GM19238 (cell line): Measurements from ENCODE around the gene CASP14.
"Not testable (repeated sequence)": the region's sequence is repeated elsewhere in the genome, so short reads cannot be mapped to it uniquely, and the experiment has no call there.

Experiments
- DNase-seq: peaks from one replicate; pipeline ENCODE4 v3.0.0; 2011; ENCODE audit warnings: low spot score; ENCODE audit not compliant: insufficient read length

The CASP14 gene, protein sequence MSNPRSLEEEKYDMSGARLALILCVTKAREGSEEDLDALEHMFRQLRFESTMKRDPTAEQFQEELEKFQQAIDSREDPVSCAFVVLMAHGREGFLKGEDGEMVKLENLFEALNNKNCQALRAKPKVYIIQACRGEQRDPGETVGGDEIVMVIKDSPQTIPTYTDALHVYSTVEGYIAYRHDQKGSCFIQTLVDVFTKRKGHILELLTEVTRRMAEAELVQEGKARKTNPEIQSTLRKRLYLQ

DNA sequence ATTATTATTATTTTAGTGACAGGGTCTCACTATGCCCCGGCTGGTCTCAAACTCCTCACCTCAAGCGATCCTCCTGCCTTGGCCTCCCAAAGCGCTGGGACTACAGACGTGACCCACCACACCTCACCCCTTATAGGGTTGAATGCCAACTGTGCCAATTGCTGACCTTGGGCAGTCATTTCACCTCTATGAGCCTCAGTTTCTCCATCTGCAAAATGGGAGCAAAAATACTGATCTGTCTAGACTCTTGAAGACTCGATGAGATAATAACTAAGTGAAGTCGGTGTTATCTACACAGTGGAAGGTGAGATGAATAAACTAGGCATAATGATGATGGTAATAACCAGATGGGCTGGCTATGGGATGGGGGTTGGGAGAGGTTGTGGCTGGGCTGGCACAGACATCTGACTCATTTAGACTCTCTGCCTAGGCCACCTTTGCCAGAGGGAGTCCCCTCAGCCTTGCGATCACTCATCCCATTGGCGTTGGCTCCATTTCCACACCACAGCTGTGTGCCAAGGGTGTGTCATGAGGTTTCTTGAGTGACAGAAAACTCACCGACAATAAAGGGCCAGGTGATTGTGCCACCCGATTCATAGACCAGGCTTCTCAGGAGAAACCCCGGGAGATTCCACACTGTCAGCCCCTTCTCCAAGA lies at the start of gene CASP14:
TSS of gene CASP14 (plus strand) at position 596 of the 657 bp plus-strand sequence. CDS start 2,772 bp downstream, outside the sequence.
- DNase-seq = no peak

DNA sequence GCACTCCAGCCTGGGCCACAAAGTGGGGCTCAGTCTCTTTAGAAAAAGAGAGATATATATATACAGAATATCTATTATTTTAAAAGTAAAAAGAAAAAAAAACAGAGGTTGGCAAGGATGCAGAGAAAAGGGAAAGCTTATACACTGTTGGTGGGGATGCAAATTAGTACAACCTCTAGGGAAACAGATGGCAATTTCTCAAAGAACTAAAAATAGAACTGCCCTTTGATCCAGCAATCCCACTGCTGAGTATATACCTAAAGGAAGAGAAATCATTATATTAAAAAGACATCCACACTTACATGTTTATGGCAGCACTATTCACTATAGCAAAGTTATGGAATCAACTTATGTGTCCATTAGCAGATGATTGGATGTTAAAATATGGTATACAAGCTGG lies 41.0 kb upstream of the CASP14 start:
- no peak for DNase-seq

DNA sequence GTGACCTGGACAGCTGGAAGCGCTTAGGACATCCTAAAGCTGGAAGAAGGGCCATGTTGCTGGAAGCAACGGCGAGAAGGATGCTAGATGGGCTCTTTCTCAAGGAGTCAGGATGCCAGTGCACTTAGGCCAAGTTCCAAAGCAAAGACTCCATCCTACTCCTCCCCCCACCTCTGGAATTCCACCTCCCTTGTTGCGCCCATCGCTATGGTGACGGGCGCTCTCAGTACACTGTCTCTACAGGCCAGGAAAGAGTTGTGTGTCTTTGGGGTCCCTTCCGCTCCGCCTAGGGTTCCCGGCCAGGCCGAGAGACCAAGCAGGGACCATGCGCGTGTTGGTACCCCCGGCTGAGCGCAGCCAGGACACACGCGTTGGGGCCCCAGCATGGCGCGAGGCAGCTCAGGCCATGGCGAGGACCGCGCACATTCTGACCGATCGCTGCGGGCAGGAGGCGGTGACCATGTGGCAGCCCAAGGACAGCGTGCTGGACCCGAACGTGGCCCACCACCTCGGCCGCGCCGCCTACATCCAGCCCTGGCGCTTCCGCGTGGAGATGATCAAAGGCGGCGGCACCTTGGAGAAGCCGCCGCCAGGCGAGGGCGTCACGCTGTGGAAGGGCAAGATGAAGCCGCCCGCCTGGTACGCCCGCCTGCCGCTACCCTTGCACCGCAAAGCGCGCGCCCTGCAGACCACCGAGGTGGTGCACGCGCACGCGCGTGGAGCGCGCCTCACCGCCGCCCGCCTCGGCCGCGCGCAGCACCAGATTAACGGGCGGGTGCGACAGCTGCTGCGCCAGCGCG lies 38.6 kb upstream of the CASP14 start:
- DNase-seq = no peak

DNA sequence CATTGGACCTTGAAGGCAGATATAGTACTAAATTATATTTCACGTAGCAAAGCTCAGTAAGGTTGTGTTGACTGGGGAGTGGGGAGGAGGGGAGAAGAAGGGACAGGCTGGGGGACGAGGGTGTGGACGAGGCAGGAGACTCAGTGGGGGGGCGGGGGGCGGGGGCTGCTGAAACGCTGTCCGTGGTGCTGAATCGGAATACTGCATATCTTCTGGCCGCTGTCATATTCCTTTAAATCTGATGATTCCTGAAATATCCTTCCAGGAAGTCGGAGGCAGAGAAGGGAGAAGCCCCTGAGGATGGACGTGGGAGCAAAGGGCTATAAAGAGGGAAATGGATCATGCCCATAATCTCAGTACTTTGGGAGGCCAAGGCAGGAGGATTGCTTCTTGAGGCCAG lies 34.7 kb upstream of the CASP14 start:
- no peak for DNase-seq

DNA sequence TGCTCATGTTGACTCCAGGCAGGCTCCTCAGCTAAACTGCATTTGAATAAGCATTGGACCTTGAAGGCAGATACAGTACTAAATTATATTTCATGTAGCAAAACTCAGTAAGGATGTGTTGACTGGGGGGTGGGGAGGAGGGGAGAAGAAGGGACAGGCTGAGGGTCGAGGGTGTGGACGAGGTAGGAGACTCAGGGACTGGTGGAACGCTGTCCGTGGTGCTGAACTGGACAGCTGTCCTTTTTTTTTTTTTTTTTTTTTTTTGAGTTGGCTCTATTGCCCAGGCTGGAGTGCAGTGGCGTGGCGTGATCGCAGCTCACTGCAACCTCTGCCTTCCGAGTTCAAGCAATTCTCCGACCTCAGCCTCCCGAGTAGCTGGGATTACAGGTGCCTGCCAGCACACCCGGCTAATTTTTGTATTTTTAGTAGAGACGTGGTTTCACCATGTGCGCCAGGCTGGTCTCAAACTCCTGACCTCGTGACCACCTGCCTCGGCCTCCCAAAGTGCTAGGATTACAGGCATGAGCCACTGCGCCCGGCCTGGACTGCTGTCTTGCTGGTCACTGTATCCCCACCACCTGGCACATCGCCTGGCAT lies 33.2 kb upstream of the CASP14 start:
- DNase-seq = no peak

DNA sequence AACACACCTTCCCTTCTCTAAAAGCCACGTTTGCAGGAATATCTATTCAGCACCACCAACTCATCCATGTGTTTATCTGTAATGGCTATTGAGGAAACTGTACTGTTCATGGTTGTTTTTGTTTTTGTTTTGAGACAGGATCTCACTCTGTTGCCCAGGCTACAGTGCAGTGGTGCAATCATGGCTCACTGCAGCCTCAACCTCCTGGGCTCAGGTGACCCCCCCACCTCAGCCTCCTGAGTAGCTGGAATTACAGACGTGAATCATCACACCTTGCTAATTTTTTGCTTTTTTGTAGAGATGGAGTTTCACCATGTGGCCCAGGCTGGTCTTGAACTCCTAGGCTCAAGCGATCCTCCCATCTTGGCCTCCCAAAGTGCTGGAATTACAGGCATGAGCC lies 30.4 kb upstream of the CASP14 start:
- DNase-seq = not testable (repeated sequence)

DNA sequence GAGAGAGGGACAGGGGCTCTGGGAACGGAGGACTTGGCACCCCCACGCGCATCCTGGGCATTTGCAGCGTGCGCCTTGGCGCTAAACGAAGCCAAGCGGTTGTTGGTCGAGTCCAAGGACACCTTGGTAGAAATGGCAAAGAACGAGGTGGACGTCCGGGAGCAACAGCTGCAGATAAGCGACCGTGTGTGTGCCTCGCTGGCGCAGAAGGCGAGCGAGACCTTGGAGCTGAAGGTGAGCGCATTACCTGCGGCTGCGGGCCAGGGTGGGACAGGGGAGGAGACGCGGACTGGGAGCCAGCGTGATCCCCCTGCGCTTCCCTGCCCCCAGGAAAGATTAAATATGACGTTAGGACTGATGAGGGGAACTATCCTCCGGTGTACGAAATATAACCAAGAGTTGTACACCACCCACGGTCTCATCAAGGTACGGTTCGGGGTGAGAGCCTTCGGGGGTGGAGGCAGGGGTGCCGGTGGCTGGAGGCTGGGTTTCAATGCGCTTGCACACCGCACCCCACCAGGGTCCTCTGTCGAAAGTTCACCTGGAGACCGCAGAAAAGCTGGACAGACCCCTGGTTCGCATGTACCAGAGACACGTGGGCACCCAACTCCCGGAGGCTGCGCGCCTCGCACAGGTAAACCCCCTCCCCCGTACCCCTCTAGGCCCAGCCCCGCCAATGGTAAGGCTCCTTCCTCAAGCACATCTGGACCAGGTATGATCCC lies 27.8 kb upstream of the CASP14 start:
- no peak for DNase-seq

DNA sequence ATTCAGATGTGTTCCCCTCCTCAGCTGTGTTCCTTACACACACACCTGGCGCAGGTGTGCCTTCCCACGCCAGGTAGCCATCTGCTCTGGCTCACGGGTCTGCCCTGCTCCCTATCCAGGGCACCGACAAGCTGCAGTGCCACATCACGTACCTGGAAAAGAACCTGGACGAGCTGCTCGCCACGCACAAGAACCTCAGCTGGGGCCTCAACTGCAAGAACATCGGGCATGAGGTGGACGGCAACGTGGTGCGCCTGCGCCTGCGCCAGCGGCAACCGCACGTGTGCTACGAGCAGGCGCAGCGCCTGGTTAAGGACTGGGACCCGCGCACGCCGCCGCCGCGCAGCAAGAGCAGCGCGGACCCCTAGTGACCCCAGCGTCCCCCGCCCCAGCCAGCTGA lies 26.5 kb upstream of the CASP14 start:
- no peak for DNase-seq

DNA sequence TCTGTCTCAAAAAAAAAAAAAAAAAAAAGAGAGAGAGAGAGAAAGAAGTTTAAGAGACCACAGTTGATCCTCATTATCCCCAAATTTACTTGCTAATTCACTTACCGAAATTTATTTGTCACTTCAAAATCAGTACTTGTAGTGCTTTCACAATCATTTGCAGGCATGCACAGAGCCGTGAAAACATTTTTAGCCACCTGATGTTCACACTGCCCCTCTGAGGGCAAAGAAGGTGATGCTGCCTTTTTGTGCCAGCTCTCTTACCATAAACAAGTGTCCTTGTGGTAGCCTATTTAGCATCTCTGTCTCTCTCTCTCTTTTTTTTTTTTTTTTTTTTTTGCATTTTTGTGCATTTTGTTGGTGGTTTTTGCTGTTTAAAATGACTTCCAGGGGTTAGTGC lies 24.1 kb upstream of the CASP14 start:
- DNase-seq = peak; percentile 19

DNA sequence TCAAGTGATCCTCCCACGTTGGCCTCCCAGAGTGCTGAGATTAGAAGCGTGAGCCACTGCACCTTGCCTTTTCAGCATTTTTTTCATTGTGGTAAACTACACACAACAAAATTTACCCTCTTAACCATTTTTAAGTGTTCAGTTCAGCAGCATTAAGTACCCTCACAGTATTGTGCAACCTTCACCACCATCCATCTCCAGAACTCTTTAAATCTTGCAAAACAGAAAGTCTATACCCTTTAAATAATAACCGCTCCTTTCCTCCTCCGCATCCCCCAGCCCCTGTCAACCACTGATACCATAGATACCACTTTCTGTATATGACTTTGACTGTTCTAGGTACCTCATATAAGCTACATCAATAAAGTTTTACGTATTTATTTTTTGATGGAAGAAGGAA lies 20.8 kb upstream of the CASP14 start:
- DNase-seq = no peak

DNA sequence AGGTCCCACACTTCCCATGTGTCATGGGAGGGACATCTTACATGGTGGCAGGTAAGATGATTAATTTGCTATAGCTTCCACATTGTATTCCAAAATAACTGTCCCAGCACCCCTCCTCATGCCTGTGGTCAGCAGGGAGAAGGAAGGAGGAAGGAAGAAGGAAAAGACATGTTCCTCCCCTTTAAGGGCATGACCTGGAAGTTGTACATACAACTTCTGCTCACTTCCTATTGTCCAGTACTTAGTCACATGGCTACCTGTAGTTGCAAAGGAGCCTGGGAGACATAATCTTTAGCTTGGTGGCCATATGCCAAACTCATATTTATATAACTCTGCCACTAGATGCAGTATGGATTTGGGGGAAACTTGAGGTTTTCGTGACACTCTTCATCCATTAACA lies 17.6 kb upstream of the CASP14 start:
- no peak for DNase-seq

DNA sequence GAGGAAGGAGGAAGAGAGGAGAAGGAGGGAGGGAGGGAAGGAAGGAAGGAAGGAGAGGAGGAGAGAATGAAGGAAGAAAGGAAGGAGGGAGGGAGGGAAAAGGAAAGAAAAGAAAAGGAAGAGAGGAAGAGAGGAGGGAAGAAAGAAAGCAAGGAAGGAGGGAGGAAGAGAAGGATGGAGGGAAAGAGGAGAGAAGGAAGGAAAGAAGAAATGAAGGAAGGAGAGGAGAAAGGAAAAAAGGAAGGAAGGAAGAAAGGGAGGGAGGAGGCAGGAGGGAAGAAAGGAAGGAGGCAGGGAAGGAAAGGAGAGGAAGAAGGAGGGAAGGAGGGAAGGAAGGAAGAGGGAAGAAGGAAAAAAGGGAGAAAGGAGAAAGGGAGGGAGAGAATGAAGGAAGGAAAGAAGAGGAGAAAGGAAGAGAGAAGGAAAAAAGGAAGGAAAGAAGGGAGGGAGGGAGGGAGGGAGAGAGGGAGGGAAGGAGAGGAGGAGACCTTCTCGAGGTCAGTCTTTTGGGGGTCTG lies 13.4 kb upstream of the CASP14 start:
- no peak for DNase-seq

DNA sequence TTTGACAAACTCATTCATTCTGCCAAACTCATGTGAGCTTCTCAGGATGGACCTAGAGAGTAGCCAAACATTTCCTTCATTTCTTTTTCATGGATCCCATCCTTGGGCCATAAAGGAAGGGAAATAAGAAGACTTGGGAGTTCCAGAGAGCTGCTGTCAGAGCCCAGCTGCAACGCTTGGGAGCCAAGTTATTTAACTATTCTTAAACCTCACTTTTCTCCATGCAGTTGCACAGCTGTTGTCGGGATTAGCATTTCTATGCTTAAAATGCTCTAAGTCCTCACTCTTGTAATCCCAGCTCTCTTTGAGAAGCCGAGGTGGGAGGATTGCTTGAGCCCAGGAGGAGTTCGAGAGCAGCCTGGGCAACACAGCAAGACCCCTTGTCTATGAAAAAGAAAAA lies 11.7 kb upstream of the CASP14 start:
- DNase-seq = no peak

DNA sequence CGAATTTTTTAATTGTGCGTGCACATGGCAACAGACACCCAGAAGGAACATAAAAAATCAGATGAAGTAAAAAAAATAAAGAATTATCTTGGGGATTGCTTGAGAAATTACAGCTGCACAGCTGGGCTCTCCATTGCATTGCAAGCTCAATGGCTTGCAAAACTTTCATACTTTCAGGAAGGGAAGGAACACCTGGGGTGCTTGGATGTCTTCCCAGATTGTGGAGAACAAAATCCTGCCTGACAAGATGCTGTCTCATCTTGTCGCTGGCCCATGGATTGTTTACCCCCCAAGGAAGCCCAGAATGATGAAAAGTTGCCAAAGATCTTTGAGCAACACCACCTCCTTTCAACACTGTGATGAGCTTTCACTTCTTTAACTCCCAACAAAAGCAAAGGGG lies 11.0 kb upstream of the CASP14 start:
- no peak for DNase-seq

DNA sequence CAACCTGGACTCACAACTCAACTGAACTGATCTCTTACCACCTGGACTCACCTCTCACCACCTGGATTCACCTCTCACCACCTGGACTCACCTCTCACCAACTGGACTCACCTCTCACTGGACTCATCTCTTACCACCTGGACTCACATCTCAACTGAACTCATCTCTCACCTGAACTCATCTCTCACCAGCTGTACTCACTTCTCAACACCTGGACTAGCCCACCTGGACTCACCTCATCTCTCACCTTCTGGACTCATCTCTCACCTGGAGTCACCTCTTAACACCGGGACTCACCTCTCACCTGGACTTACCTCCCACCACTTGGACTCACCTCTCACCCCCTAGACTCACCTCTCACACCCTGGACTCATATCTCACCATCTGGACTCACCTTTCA lies 7.3 kb upstream of the CASP14 start:
- DNase-seq = no peak

DNA sequence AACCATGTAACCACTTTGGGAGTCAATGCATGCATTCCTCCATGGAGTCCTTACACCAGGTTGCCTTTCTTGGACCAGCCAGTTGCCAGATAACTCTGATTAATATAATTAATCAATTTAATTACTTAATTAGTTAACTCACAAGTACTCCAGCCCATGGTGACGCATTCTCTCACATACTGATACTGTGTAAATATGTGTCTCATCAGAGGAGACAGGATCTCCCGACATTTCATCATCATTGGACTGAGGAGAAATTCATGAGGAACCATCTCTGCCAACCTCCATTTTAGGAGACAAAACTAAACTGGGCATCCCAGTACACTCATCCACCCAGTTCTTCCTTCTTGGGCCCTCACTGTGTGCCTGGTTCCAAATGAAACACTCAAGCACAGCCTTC lies 6.5 kb upstream of the CASP14 start:
- no peak for DNase-seq

DNA sequence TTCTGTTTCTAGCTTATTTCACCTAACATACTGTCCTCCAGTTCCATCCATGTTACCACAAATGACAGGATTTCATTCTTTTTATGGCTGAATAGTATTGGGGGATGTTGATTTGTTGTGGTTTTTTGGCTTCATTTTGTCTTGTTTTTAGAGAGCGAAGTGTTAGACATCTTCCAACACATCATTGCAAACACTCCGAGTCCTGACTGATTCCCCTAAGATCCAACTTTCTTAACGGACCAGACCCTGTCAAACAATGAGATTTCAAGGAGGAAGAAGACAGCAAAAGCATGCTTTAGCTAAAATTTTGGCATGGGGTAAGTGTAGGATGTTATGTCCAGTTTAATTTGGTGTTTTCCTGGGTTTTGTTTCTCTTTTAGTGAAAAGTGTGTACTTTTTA lies 3.8 kb upstream of the CASP14 start:
- DNase-seq = no peak

DNA sequence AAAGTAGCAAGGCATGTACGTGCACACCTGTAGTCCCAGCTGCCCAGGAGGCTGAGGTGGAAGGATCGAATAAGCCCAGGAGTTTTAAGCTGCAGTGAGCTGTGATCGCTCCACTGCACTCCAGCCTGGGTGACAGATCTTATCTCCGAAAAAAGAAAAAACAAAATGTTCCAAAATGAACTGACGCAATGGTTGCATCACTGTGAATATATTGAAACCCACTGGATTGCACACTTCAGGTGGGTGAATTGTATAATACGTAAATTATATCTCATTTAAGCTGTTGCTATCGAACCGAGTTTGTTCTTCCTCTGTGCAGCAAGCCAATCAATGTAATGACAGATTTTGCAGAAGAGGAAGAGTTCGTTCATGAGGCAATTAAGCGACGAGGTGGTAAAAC lies 1.6 kb upstream of the CASP14 start:
- no peak for DNase-seq

DNA sequence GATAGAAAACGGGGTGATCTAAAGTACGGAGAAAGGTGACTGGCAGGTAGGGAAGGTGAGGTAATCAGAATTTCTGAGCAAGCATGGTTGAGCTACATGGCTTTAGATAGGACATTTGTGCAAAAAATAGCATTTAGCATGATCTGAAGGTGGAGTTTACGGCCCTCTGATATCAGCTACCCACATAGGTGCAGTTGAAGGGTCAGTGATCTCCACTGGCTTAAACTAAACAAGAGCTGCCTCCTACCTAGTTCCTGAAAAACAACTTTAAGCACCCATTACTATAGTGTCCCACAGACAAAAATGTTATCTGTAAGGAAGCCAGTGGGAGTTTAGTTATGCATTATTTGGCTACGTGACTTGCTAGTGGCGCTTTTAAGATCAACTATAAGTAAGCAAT lies 1.2 kb upstream of the CASP14 start:
- DNase-seq = no peak

DNA sequence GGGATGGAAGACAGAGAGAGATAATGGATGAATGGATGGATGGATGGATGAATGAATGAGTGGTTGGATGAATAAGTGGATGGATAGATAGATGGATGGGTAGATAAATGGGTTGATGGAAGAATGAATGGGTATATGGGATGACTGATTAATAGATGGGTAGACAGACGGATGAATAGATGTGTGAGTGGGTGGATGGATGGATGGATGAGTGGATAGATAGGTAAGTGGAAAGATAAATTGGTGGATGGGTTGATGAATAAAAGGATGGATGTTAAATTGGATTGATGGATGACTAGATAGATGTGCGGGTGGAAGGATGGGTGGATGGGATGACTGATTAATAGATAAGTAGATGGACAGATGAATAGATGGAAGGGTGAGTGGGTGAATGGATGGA lies 1.4 kb downstream of the CASP14 start:
- no peak for DNase-seq

DNA sequence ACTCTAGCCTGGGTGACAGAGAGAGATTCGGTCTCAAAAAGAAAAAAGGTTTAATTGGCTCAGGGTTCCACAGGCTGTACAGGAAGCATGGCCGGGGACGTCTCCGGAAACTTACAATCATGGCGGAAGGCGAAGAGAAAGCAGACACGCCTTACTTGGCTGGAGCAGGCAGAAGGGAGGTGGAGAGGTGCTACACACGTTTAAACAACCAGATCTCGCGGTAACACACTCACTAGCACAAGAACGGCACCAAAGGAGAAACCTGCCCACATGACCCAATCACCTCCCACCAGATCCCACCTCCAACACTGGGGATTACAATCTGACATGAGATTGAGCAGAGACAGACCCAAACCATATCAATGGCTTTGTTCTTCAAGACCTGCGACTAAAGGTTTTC lies 12.8 kb downstream of the CASP14 start:
- no peak for DNase-seq
